Lower lobe of right lung (tissue), 2 donors: ENCODE results near the gene VSTM4. TPM values are rescaled to one million over a fixed set of nuclear protein-coding genes. Genes with fewer than 3 reads are reported as not detected.

Experiments used
- ATAC-seq, 2 donors: fragments of 200-7000 bp; cut with Tn5 transposase; one replicate each; pipeline ENCODE4 v1.9.1; 2020 to 2022; ENCODE audit warnings: mild to moderate bottlenecking in 2 of 2, moderate library complexity in 2 of 2
- DNase-seq: peaks from one replicate; pipeline ENCODE4 v3.0.0-alpha.2; 2020
- H3K27ac ChIP-seq: fragments of 200-600 bp; one replicate; pipeline ENCODE4 v1.8.0; 2022
- H3K27me3 ChIP-seq: fragments of 200-600 bp; one replicate; pipeline ENCODE4 v1.8.0; 2022; ENCODE audit warnings: low read depth
- H3K36me3 ChIP-seq: fragments of 200-600 bp; one replicate; pipeline ENCODE4 v1.8.0; 2022; ENCODE audit warnings: mild to moderate bottlenecking
- H3K4me1 ChIP-seq: fragments of 200-600 bp; one replicate; pipeline ENCODE4 v1.8.0; 2022
- H3K4me3 ChIP-seq: fragments of 200-600 bp; one replicate; pipeline ENCODE4 v1.8.0; 2022; ENCODE audit warnings: mild to moderate bottlenecking
- H3K9me3 ChIP-seq: fragments of 200-600 bp; one replicate; pipeline ENCODE4 v1.8.0; 2022
- intact Hi-C: fragments of 100-400 bp; cut with DNase I; formaldehyde crosslinking; loops from one replicate; pipeline ENCODE4 v1.11.0; 2022
- total RNA-seq: library from RNA; stranded (reverse); fragmentation: NEBNext Ultra II Directional; extraction: Animal tissue kit (Norgen Biotek cat#: 25700); gene quantifications from one replicate; pipeline ENCODE4 v1.2.1, GENCODE V29; 2021
- TF ChIP-seq, protein P1 (sequence below): fragments of 200-600 bp; IDR thresholded peaks from one replicate; pipeline ENCODE4 v1.8.0; 2022; ENCODE audit warnings: antibody characterized with exemption, mild to moderate bottlenecking
- donor health status: DM: no; HTN: yes; CAD: no; lungs with severe emphysema.

Gene VSTM4
- total RNA-seq, 1 donor from 2014 or later, result 18.7 TPM

DNA sequence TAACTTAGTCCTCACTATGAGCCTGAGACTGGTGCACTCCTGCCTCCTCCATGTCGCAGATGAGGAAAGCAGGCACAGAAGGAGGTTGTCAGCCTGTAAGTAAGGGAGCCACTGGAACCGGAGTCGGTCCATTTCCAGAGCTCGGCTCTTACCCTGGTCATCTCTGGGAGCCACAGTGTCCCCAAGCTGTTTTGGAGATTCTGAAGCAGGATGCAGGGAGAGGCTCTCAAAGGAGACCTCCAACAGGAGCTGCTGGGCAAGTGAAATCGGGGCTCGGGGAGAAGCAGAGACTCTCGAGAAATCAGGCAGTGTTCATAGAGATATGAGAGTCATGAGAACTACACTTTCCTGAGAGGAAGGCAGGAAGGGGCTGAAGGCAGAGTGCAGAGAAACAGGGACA lies 39.0 kb downstream of the VSTM4 start:
- TF ChIP-seq, protein P1, sequence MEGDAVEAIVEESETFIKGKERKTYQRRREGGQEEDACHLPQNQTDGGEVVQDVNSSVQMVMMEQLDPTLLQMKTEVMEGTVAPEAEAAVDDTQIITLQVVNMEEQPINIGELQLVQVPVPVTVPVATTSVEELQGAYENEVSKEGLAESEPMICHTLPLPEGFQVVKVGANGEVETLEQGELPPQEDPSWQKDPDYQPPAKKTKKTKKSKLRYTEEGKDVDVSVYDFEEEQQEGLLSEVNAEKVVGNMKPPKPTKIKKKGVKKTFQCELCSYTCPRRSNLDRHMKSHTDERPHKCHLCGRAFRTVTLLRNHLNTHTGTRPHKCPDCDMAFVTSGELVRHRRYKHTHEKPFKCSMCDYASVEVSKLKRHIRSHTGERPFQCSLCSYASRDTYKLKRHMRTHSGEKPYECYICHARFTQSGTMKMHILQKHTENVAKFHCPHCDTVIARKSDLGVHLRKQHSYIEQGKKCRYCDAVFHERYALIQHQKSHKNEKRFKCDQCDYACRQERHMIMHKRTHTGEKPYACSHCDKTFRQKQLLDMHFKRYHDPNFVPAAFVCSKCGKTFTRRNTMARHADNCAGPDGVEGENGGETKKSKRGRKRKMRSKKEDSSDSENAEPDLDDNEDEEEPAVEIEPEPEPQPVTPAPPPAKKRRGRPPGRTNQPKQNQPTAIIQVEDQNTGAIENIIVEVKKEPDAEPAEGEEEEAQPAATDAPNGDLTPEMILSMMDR, result no peak
- H3K4me3 ChIP-seq, result no peak overlapping the region

DNA sequence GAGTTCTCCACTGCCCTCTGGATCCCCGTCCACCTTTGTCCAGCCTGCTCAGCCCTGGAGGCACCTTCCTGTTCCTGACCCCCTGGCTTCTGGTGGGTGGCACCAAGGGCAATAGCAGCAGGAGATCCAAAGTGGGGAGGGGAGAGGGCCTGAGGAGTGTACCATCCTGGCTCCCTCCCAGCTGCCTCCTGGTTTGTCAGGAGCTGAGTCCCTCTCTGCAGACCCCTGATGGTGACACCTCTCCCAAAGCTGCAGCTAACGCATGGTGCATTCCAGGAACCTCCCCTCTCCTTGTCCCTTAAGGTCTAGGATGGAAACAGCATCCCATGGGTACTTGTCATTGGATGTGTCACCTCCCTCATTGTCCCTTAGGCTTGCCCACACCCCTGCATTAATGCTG lies 39.6 kb downstream of the VSTM4 start:
- no peak overlapping the region for H3K4me3 ChIP-seq
- H3K4me1 ChIP-seq, result peaks cover 31% of the 10 kb centered on the region
- TF ChIP-seq, protein P1, result no peak
- H3K27me3 ChIP-seq, result no peaks in the 10 kb centered on the region
- H3K36me3 ChIP-seq, result peaks cover 12% of the 10 kb centered on the region
- H3K27ac ChIP-seq, result no peak overlapping the region
- no peak for DNase-seq
- H3K9me3 ChIP-seq, result no peaks in the 10 kb centered on the region
- no peak for ATAC-seq
- intact Hi-C loops, result no loop called here

More for the DNA sequence above, 39.0 kb downstream of the VSTM4 start:
- DNase-seq, result no peak
- no peak for ATAC-seq
- Histone ChIP-seq H3K9me3 (no peaks in the 10 kb centered on the region), H3K4me1 (peaks cover 37% of the 10 kb centered on the region), H3K36me3 (peaks cover 12% of the 10 kb centered on the region), H3K27me3 (no peaks in the 10 kb centered on the region), H3K27ac (no peak overlapping the region)
- intact Hi-C loops, result no loop called here

DNA sequence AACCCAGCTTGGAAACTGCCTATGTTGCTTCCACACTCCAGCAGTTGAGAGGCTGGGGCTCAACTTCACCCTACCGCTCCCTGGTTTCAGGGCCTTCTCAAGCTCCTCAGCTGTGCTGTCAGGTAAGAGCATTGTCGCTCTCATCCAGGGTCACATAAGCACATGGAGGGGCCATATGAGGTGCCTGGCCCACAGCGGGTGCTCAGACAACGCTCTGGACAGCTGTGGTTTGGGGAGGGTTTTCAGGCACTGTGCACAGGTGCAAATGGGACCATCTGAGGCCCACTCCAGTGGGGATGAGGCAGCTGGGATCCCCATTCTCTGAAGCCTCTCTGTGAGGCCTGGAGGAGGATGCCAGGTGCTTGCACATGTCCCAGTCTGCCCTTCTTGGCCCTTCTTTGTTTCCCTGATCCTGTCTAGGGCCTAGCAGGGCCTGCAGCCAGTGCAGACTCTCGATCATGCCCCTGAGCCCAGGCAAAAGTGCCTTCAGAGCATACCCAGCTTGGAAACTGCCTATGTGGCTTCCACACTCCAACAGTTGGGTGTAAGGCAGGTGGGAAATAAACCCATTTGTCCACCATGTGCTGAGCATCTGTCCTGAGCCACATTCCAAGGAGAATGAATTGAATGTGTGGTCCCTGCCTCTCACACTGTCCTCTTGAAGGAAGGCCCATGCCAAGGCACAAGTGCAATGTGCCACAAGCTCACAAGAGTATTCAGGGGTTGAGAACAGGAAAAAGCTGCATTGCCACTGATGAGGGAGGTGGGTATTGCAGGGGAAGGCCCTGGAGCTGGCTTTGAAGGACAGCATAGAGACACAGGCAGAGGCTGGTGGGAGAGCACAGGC lies 40.3 kb downstream of the VSTM4 start:
- ATAC-seq (no peak), DNase-seq (no peak)
- Histone ChIP-seq H3K9me3 (no peaks in the 10 kb centered on the region), H3K27me3 (no peaks in the 10 kb centered on the region), H3K36me3 (peaks cover 12% of the 10 kb centered on the region), H3K27ac (no peak overlapping the region), H3K4me1 (peaks cover 24% of the 10 kb centered on the region), H3K4me3 (no peak overlapping the region)
- intact Hi-C loops, result no loop called here
- TF ChIP-seq, protein P1, result no peak

DNA sequence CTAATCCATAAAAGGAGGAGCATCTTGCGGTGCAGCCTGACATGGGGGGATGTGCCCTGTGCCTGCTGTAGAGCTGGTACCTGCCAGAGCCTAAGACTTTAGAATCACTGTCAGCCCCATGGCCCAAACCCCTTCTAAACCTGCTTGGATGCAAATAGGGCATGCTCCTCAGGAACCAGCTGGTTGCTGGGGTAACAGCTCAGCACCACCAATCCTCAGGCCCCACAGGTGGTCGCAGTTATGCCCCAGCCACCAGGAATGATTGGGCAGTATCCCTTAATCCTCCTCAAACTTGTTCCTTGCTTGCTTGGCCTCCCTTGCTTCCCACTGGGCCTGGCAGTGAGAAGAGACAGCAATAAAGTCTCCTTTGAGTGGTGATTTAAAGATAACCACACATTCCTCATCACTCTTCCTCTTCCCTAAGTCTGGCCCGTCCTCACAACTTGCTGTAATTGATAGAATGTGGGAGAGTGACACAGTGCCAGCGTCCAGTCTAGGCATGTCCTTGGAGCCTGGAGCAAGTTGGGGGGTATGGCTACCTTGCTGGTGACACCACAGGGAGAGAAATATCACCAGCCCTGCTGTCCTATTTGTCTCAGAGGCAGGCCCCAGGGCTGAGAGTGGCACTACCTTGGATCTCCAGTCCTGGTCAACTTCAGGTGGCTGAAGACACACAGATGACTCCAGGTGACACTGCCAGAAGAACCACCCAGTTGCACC lies 43.0 kb downstream of the VSTM4 start:
- ATAC-seq, result no peak
- no peak for DNase-seq
- Histone ChIP-seq H3K9me3 (no peaks in the 10 kb centered on the region), H3K4me3 (no peak overlapping the region), H3K36me3 (peaks cover 12% of the 10 kb centered on the region), H3K4me1 (peaks cover 5% of the 10 kb centered on the region), H3K27me3 (no peaks in the 10 kb centered on the region), H3K27ac (no peak overlapping the region)
- intact Hi-C loops, result no loop called here
- TF ChIP-seq, protein P1, result no peak

DNA sequence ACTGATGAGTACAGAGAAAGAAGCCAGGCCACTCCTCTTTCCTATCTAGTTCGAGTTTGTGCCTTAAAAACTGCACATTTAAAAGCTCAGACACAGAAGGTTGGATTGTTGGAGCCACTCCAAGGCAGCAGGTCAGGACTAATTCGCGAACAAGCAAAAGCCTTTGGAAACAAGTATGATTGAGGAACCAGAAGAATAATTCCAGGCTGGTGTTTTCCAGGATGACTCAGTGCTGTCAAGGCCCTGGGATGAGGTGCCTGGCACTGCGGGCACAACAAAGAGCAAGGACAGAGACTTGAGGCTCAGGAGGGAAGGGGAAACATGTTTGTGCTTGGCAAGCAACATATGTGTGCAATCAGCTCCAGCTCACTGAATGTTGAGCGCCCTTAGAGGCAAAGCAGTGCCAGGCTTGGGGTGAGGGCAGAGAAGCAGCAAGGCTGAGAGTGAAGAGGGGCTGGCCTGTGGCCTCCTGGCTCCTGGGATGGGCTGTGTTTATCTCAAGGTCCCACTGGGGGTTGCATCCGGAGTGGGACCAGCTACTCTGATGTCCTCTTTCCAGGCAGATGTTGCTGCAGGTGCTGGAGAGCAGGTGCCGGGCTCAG lies 44.1 kb downstream of the VSTM4 start:
- Histone ChIP-seq H3K4me1 (no peaks in the 10 kb centered on the region), H3K27ac (no peak overlapping the region), H3K27me3 (no peaks in the 10 kb centered on the region), H3K9me3 (no peaks in the 10 kb centered on the region), H3K4me3 (no peak overlapping the region), H3K36me3 (peaks cover 9% of the 10 kb centered on the region)
- TF ChIP-seq, protein P1, result no peak
- no peak for DNase-seq
- no peak for ATAC-seq
- intact Hi-C loops, result no loop called here
